ENCODE measurements around the gene KRTAP2-4.
"Not testable (repeated sequence)": the region's sequence is repeated elsewhere in the genome, so short reads cannot be mapped to it uniquely, and the experiment has no call there.

The KRTAP2-4 gene

GRCh38 chr17:41103896-41104295, 38.2 kb upstream of the KRTAP2-4 start:
- no peaks in the 10 kb centered on the region for H3K36me3 ChIP-seq
- H3K9me3 ChIP-seq (ENCODE audit: severe bottlenecking), result no peaks in the 10 kb centered on the region
- no peak for TF ChIP-seq CTCF (IDR thresholded peaks at IDR 0.05; ENCODE audit: low read depth, low read length)
- H3K27me3 ChIP-seq (ENCODE audit: insufficient read depth, low read depth, severe bottlenecking), result peaks cover 28% of the 10 kb centered on the region
- H3K4me3 ChIP-seq (ENCODE audit: low read depth, low read length), result no peak overlapping the region
- no peak overlapping the region for H3K27ac ChIP-seq
- DNase-seq, result no peak

- H3K9me3 ChIP-seq (ENCODE audit: severe bottlenecking), result no peaks in the 10 kb centered on the region
- DNase-seq, result no peak
- H3K4me3 ChIP-seq (ENCODE audit: low read depth, low read length), result no peak within 1 kb of the TSS
- H3K27me3 ChIP-seq (ENCODE audit: insufficient read depth, low read depth, severe bottlenecking), result peaks cover 13% of the 10 kb centered on the region
- no peak for TF ChIP-seq CTCF (IDR thresholded peaks at IDR 0.05; ENCODE audit: low read depth, low read length)
- no peak within 1 kb of the TSS for H3K27ac ChIP-seq
- H3K36me3 ChIP-seq, result no peaks in the 10 kb centered on the region
These were observed 36.0 kb upstream of the KRTAP2-4 start, which contains the start of gene KRTAP4-16 for GRCh38 chr17:41101586-41102259. TSS of gene KRTAP4-16 (minus strand) at chr17:41102209. CDS start at chr17:41102209, 0 bp downstream.

- not testable (repeated sequence) for H3K4me3 ChIP-seq (ENCODE audit: low read depth, low read length); DNase-seq; H3K27ac ChIP-seq; H3K36me3 ChIP-seq; H3K27me3 ChIP-seq (ENCODE audit: insufficient read depth, low read depth, severe bottlenecking); H3K9me3 ChIP-seq (ENCODE audit: severe bottlenecking)
These were observed 34.2 kb upstream of the KRTAP2-4 start for GRCh38 chr17:41099682-41100480.

- Histone ChIP-seq H3K4me3 (ENCODE audit: low read depth, low read length) (no peak overlapping the region), H3K27me3 (ENCODE audit: insufficient read depth, low read depth, severe bottlenecking) (peaks cover 14% of the 10 kb centered on the region), H3K9me3 (ENCODE audit: severe bottlenecking) (no peaks in the 10 kb centered on the region), H3K36me3 (no peaks in the 10 kb centered on the region), H3K27ac (no peak overlapping the region)
- no peak for TF ChIP-seq CTCF (IDR thresholded peaks at IDR 0.05; ENCODE audit: low read depth, low read length)
- DNase-seq, result no peak
These were observed 32.8 kb upstream of the KRTAP2-4 start for GRCh38 chr17:41098481-41098880.

- DNase-seq, result no peak
- TF ChIP-seq CTCF (IDR thresholded peaks at IDR 0.05; ENCODE audit: low read depth, low read length), result no peak
- Histone ChIP-seq H3K27ac (no peak within 1 kb of the TSS), H3K9me3 (ENCODE audit: severe bottlenecking) (peaks cover 3% of the 10 kb centered on the region), H3K36me3 (no peaks in the 10 kb centered on the region), H3K27me3 (ENCODE audit: insufficient read depth, low read depth, severe bottlenecking) (peaks cover 14% of the 10 kb centered on the region), H3K4me3 (ENCODE audit: low read depth, low read length) (no peak within 1 kb of the TSS)
These were observed 32.4 kb upstream of the KRTAP2-4 start, which contains the start of gene KRTAP4-8 for GRCh38 chr17:41098042-41098441. TSS of gene KRTAP4-8 (minus strand) at chr17:41098142. CDS start at chr17:41098084, 58 bp downstream.

- Histone ChIP-seq H3K27me3 (ENCODE audit: insufficient read depth, low read depth, severe bottlenecking) (peaks cover 12% of the 10 kb centered on the region), H3K9me3 (ENCODE audit: severe bottlenecking) (peaks cover 3% of the 10 kb centered on the region), H3K27ac (no peak overlapping the region), H3K4me3 (ENCODE audit: low read depth, low read length) (no peak overlapping the region), H3K36me3 (no peaks in the 10 kb centered on the region)
- no peak for DNase-seq
- TF ChIP-seq CTCF (IDR thresholded peaks at IDR 0.05; ENCODE audit: low read depth, low read length), result no peak
These were observed 30.4 kb upstream of the KRTAP2-4 start for GRCh38 chr17:41096055-41096454.

GRCh38 chr17:41088760-41089352, 23.2 kb upstream of the KRTAP2-4 start:
- H3K36me3 ChIP-seq; H3K9me3 ChIP-seq (ENCODE audit: severe bottlenecking); DNase-seq; H3K27ac ChIP-seq; H3K4me3 ChIP-seq (ENCODE audit: low read depth, low read length): not testable (repeated sequence)
- peaks cover 12% of the 10 kb centered on the region for H3K27me3 ChIP-seq (ENCODE audit: insufficient read depth, low read depth, severe bottlenecking)

- H3K9me3 ChIP-seq (ENCODE audit: severe bottlenecking), result not testable (repeated sequence)
These were observed 18.6 kb upstream of the KRTAP2-4 start, which contains the start of gene KRTAP4-7 for GRCh38 chr17:41084100-41084856. TSS of gene KRTAP4-7 (plus strand) at chr17:41084150. CDS start at chr17:41084207, 57 bp downstream.

More at GRCh38 chr17:41084100-41084856, 18.6 kb upstream of the KRTAP2-4 start, which contains the start of gene KRTAP4-7:
- not testable (repeated sequence) for H3K27ac ChIP-seq; DNase-seq; H3K36me3 ChIP-seq; H3K4me3 ChIP-seq (ENCODE audit: low read depth, low read length)
- H3K27me3 ChIP-seq (ENCODE audit: insufficient read depth, low read depth, severe bottlenecking), result peaks cover 21% of the 10 kb centered on the region

Data from WERI-Rb-1 (cell line).